ENCODE results near the gene ZNF839.

GRCh38 chr14:102272392-102272791, 47.2 kb upstream of the ZNF839 start:
- TF ChIP-seq CTCF (IDR thresholded peaks at IDR 0.05) = no peak
- no peak for TF ChIP-seq ZFX (IDR thresholded peaks at IDR 0.05; ENCODE audit: borderline replicate concordance)
